Skin epidermis (tissue), 12 donors: ENCODE data around the gene GJA3.

Source experiments
- H3K27ac ChIP-seq, 21 experiments: fragments of 200-600 bp; sonication (generic) in 11 of 21; one replicate each; pipeline ENCODE4 v1.5.0; 2020; ENCODE audit warnings: mild to moderate bottlenecking in 3 of 21, inconsistent platforms in 2 of 21, moderate library complexity in 2 of 21
- H3K4me3 ChIP-seq, 7 experiments: fragments of 200-600 bp; sonication (generic) in 2 of 7; one replicate each; pipeline ENCODE4 v1.5.0; 2020; ENCODE audit warnings: inconsistent platforms in 2 of 7, mild to moderate bottlenecking in 2 of 7, moderate library complexity in 1 of 7

GJA3 gene

DNA sequence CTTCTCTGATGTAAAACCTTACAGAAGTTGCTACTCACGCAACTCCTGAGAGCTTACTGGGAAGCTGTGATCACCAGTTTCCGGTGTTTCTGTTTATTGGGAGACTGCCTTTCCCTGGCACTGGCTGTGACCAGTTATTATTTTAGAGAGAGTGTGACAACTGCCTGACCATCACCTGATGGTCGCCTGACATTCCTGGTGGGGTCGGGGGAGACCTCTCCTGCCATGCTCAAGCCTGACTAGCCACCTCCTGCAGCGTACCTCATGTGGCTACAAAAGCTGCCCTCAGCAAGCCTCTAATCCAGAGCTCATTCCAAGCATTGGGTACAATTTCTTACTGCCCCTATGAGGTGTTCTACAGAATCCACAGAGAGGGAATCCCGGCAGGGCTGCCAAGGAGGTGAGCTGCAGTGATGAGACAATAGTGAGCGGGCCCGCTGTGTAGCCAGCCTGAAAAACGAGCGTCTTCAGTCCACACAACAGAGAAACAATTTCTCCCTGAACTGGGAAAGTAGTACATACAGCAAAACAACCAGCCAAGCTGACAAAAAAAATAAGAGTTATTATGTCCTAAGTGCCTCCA is 28.7 kb downstream of the GJA3 start:
- Histone ChIP-seq H3K4me3 (no peak overlapping the region), H3K27ac (no peak overlapping the region)

GRCh38 chr13:20131057-20131832 is 29.6 kb downstream of the GJA3 start:
- Histone ChIP-seq H3K4me3 (no peak overlapping the region), H3K27ac (no peak overlapping the region)

DNA sequence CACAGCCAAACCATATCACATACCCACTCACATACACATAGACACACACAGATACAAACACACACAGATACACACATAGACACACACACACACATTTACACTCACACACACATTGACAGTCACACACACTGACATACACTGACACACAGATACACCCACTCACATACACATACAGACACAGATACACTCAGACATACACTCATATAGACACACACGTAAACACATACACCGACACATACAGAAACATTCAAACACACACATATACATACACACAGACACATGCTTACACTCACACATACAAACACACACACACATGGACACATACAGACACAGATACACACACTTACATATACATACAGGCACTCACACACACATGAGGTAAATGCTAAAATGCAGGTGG is 30.2 kb downstream of the GJA3 start:
- Histone ChIP-seq H3K4me3 (no peak overlapping the region), H3K27ac (no peak overlapping the region)

DNA sequence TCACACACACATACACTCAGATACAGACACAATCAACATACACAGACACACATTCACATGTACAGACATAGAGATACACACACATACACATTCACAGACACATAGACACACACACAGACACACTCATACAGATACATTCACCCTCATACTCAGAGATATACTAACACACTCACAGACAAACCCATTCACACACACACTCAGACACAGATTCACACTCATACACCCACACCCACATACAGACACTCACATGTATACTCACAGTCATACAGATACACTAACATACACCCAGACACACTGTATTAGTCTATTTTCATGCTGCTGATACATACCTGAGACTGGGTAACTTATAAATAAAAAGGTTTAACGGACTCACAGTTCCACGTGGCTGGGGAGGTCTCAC is 30.8 kb downstream of the GJA3 start:
- Histone ChIP-seq H3K27ac (no peak overlapping the region), H3K4me3 (no peak overlapping the region)

DNA sequence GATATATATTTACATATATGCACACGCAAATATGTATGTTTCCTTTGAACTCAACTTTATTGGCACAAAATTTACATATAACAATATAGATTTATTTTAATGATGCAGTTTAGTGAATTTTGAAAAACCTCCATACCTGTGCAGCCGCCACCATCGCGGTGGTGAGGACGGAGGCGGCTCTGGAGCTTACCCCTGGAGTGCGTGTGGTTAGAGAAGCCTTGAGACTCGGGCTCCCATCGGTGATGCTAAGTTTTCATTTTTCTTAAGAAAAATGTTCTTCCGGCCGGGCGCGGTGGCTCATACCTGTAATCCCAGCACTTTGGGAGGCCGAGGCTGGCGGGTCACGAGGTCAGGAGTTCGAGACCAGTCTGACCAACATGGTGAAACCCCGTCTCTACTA is 31.8 kb downstream of the GJA3 start:
- Histone ChIP-seq H3K27ac (no peak overlapping the region), H3K4me3 (no peak overlapping the region)

GRCh38 chr13:20128459-20128931 is 32.4 kb downstream of the GJA3 start:
- peak overlapping the region; percentile 33 to 53 (median 43) for H3K4me3 ChIP-seq
- H3K27ac ChIP-seq = peak overlapping the region in 18 of 21 experiments; percentile 10 to 90 (median 75)

- Histone ChIP-seq H3K27ac (peak overlapping the region in 19 of 21 experiments; percentile 10 to 90 (median 73)), H3K4me3 (peak overlapping the region; percentile 33 to 53 (median 43))
Observed at GRCh38 chr13:20127562-20128458, 33.0 kb downstream of the GJA3 start.

- peak overlapping the region; percentile 33 to 53 (median 43) for H3K4me3 ChIP-seq
- peak overlapping the region in 6 of 21 experiments; percentile 38 to 90 (median 83) for H3K27ac ChIP-seq
Observed at GRCh38 chr13:20127262-20127561, 33.6 kb downstream of the GJA3 start.

DNA sequence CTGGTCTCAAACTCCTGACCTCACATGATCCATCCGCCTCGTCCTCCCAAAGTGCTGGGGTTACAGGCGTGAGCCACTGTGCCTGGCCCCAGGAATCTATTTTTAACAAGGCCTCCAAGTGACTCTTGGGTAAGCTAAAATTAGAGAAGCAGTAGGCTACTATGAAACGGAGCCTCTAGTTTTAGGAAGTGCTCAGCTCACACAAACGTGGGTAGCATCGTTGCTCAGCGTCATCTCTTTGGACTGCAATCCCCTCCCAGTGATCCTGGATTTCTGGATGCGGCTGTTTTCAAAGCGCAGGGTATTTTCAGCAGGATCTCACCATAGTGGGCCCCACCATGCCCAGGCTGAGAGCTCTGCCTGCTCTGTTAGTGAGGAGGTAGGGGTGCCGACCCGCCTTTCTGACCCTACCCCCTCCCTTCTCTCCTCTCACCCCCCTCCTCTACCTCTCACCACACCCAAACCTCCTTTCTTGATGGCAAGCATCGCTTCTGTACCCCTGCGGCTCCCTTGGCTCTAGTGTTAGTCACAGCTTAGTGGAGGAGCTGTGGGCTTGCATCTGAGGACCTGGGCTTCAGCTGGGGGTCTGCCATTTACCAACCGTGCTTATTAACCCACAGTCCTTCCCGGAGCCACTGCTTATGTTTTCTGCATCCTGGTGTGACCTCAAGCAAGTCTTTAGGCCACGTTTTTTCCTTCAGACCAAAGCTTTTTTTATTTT is 34.2 kb downstream of the GJA3 start:
- H3K27ac ChIP-seq = no peak overlapping the region
- no peak overlapping the region for H3K4me3 ChIP-seq

DNA sequence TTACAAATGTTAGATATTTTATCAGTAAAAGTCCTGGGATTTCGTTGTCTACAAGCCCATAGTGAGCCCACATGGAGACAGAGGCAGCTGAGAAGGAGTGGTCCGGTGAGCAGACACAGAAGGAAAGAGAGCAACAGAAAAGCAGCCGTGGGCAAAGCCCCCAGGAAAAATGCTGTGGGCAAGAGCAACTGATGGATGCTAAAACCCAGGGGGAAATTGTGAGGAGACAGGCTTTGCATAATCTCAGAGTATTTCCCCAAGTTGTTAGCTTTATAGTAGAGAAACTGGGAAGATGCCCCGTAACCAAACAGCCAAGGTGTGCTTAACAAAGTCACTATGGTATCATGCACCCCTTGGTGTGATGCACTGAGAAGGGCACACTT is 35.1 kb downstream of the GJA3 start:
- H3K4me3 ChIP-seq = no peak overlapping the region
- peak overlapping the region in 2 of 21 experiments; percentile 14 to 21 for H3K27ac ChIP-seq

GRCh38 chr13:20125129-20125782 is 35.6 kb downstream of the GJA3 start:
- Histone ChIP-seq H3K4me3 (no peak overlapping the region), H3K27ac (peak overlapping the region in 2 of 21 experiments; percentile 14 to 21)

DNA sequence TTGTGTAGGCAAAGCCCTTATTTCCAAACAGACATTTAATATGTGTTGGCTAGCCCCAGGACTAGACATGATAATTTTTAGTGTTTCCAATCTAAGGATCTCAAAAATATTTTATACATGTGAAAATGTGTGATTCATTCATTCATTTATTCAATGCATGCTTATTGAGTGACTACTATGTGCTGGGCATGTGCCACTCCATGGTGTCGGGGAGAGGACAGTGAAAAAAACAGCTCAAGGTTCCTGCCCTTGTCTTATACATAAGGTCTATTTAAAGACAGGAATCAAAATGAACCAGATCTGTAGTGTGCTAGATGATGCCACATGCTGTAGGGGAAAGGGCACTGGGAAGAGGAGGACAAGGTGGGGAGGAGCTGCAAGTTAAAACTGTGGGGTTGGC is 36.5 kb downstream of the GJA3 start:
- no peak overlapping the region for H3K27ac ChIP-seq

DNA sequence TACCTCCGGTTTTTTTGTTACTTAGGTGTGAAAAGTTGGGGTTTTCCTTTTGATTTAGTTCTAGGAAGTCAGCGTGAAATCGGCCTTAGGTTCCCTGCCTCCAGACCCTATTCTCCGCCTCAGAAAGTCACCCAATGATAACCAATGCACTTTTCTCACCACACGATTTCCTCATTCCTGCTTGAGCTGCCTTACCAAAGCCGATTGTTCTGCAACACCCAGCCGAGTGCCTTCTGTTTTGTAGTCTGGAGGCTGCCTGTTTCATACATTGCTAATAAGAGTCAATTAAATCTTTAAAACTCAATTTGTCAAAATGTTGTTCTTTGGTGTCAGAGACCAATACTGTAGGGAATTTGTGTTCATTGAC is 39.7 kb downstream of the GJA3 start:
- H3K27ac ChIP-seq = peak overlapping the region in 5 of 21 experiments; percentile 37 to 80 (median 66)
- peak overlapping the region in 6 of 7 experiments; percentile 13 to 35 (median 22) for H3K4me3 ChIP-seq

More for the DNA sequence above, 36.5 kb downstream of the GJA3 start:
- H3K4me3 ChIP-seq = no peak overlapping the region

- peak overlapping the region in 2 of 7 experiments; percentile 31 to 35 for H3K4me3 ChIP-seq
- peak overlapping the region in 11 of 21 experiments; percentile 52 to 87 (median 81) for H3K27ac ChIP-seq
Observed at GRCh38 chr13:20119960-20120359, 40.9 kb downstream of the GJA3 start.

DNA sequence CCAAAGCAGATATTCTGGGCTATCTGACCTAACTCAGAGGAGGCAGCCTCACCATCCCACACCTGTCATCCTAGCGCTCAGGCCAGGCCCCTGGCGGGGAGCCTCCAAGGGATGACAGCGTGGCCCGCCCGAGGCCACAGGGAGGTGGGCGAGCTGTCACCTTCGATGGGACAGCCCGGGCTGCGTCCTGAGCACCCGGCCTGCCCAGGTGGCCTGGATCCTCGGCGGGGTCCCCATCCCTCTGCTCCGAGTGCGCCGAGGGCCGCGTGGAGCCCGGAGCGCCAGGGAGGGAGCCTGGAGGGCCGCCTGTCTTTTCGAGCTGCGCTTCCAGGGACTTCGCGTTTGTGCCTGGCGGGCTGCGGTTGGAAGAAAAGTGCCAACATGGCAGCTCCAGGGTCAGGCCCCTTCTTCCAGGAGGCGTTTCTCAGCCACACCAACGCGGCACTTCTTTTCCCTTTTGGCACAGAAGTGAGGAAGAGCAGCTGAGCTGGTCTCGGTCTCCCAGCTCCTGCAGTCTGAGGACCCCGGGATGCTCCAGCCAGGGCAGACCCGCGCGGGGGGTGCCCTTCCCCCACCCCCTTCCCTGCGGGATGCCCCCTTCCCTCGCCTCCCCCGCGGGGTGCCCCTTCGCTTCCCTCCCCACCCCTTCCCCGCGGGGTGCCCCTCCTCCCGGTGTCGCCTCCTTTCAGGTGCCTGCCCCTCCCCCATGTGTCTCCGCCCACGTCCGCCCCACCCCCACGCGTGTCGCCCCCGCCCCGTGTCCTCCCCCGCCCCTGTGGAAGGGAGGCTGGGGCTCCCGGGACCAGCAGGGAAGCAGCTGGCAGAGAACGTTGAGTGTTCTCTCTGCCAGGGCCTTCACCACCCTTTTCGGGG is 42.3 kb downstream of the GJA3 start:
- Histone ChIP-seq H3K27ac (peak overlapping the region; percentile 54 to 92 (median 78)), H3K4me3 (peak overlapping the region; percentile 53 to 74 (median 63))

DNA sequence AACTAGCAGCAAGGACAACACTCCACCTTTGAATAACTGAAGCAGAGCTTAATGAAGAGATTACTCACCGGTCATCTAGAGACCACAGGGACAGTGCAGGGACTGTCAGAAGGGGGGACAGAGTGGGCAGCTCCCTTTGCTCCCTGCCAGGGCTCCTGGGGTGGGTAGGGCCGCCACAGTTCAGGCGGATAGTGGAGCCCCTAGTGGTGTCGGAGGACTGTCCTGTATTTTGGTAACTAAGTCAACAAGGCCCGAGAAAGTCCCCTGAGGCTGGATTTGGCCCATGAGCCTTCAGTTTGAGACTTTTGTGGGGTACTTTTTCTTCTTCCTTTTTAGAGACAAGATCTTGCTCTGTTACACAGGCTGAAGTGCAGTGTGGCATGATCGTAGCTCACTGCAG is 44.6 kb downstream of the GJA3 start:
- Histone ChIP-seq H3K4me3 (no peak overlapping the region), H3K27ac (no peak overlapping the region)

DNA sequence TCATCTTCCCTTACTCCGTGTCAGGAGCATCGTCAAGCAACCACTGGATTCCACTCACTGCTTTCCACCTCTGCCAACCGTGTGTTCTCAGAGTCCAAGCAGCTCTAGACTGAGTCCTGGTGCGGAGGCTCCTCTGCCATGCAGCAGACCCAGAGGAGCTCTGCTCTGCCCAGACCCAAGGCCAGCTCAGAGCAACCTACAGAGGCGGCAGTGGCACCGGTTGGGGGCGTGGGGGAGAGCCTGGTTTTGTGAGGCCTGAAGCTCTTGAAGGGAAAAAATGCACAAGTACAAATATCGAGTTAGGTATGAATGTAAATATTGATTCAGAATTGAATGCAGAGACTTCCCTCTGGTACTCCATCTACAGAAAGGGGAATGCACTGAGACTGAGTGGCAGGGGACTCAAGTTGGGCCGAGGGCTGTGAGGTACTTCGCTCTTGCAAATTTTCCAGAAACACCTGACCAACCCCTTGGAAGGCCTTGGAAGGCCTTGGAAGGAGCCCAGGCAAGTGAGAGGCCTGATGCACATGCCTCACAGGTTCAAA is 46.7 kb downstream of the GJA3 start:
- no peak overlapping the region for H3K27ac ChIP-seq
- no peak overlapping the region for H3K4me3 ChIP-seq

DNA sequence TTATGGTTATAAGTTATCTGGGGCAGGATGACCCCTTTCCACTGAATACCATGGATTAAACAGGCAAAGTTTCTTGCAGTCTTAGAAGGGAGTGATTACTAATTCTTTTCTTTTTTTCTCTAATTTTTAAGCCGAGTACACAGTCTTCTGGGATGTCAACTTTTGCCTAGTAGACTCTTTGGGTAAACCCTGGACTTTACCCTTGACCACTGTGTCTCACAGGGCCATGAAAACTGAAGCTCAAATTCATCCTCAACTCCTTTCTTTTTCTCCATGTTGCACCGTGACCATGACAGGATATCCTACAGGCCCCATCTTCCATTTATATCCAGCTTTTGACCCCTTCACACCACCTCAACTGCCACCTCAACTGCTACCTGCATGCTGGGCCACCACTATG is 51.8 kb downstream of the GJA3 start:
- Histone ChIP-seq H3K27ac (no peak overlapping the region), H3K4me3 (no peak overlapping the region)
